ENCODE results near the gene FOCAD.
"Not testable (repeated sequence)": the region's sequence is repeated elsewhere in the genome, so short reads cannot be mapped to it uniquely, and the experiment has no call there.

The FOCAD gene

DNA sequence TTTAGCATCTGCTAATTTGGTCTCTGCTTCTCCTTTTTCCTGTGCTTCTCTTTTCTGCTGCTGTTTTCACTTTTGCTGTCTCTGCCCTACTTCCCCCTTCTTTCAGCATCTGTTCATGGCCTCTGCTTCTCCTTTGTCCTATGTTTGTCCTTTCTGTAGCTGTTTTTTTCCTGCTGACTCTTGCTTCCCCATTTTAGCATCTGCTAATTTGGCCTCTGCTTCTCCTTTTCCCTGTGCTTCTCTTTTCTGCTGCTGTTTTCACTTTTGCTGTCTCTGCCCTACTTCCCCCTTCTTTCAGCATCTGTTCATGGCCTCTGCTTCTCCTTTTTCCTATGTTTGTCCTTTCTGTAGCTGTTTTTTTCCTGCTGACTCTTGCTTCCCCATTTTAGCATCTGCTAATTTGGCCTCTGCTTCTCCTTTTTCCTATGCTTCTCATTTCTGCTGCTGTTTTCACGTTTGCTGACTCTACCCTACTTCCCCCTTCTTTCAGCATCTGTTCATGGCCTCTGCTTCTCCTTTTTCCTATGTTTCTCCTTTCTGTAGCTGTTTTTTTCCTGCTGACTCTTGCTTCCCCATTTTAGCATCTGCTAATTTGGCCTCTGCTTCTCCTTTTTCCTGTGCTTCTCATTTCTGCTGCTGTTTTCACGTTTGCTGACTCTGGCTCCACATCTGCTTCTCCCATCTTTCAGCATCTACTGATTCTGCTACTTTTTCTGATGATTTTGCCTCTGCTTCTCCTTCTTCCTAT, 290.3 kb downstream of the FOCAD start:
- DNase-seq (ENCODE audit: low read depth), result not testable (repeated sequence)

- DNase-seq (ENCODE audit: low read depth), result no peak
Observed at GRCh38 chr9:20978249-20978648, 294.2 kb downstream of the FOCAD start.

GRCh38 chr9:20980832-20981455, 296.9 kb downstream of the FOCAD start:
- no peak for DNase-seq (ENCODE audit: low read depth)

DNA sequence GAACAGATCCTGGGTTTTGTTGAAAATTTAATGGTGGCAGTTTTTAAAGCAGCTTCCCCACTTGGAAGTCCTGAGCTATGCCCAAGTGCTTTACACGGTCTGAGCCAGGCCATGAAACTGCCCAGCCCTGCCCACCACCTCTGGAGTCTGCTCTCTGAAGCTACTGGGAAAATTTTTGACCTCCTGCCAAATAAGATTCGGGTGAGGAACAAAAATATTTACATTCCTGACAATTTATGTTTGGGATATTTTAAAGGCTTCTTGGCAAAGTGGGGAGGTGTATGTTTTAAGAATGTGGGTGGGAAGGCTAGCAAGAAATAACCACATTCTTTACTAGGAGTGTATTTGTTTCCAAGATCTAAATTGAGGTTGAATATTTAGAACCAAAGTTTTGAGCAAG, 297.4 kb downstream of the FOCAD start:
- DNase-seq (ENCODE audit: low read depth), result no peak

- DNase-seq (ENCODE audit: low read depth), result no peak
Observed at GRCh38 chr9:20984506-20984905, 300.4 kb downstream of the FOCAD start.

DNA sequence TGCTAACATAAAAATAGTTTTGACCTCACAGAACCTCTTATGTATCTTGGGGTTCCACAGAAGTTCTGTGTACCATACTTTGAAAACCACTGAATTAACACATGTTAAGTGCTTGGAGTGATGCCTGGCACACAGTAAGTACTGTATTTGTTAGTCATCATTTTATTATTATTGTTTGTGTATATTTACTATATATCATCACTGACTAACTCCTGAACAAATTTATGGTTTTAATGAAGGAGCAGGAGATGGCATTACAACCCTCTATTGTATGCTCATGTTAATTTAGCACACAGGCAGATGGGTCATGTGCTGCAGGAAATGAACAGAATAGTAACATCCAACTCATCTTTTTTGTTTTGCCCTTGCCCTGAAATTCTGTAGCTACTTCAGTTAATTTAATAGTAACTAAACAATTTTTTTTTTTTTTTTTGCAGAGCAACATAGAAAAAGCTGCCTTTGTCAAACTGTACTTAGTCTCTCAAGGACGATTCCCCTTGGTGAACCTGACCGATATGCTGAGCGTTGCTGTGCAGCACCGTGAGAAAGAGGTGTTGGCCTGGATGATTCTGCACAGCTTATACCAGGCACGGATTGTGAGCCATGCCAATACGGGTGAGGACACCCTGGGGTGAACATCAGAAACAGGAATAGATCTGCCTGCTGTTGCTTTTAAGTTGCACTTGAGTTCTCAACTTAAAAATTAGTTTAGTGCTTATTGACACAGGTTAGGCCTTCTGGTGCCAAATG, 302.0 kb downstream of the FOCAD start:
- no peak for DNase-seq (ENCODE audit: low read depth)

DNA sequence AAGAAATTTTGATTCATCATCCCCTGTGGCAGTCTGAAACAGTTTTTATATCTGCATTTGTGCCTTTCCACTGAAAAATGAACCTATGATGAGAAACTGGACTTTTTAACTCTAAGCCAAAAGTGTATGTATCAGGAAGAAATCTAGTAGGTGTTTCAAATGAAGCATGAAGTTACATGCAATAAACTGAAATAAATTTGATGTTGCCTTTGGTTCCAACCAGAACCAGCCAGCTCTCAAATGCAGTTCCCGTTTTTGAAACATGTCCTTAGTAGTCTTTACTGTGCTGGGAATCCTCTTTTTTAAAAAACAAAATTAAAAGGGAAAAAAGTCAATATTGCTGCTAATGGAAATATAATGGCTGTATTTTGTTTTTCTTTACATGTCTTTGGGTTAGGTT, 303.5 kb downstream of the FOCAD start:
- no peak for DNase-seq (ENCODE audit: low read depth)

DNA sequence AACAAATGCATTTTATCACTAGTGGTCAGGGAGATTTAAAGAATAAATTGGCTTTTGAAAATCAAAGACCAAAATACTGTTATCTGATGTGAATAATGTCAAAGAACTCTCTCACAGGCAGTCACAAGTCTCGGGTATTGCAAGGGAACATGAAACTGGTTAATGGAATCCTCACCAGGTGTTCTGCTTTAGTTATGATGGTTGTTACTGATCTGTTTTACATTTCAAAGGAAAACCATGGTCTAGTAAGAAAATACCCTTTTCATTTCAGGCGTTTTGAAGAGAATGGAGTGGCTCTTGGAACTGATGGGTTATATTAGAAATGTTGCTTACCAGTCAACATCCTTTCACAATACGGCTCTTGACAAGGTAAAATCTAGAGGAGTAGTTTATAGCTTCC, 304.0 kb downstream of the FOCAD start:
- DNase-seq (ENCODE audit: low read depth), result no peak

GRCh38 chr9:20988671-20989315, 304.7 kb downstream of the FOCAD start:
- no peak for DNase-seq (ENCODE audit: low read depth)

DNA sequence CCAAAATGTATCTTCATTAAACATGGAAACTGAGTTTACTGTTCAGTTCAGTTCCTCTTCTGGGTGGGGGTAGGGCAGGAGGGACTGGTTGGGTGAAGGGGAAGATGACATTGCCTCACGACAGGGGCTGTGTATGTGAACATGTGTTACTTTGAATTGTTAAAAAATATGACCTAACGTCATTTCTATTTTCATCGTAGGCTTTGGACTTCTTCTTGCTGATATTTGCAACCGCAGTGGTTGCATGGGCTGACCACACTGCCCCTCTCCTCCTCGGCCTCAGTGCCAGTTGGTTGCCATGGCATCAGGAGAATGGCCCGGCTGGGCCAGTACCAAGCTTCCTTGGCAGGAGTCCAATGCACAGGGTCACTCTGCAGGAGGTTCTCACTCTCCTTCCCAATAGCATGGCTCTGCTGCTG, 305.9 kb downstream of the FOCAD start:
- DNase-seq (ENCODE audit: low read depth), result no peak

- DNase-seq (ENCODE audit: low read depth), result no peak
Observed at GRCh38 chr9:20990867-20991266, 306.8 kb downstream of the FOCAD start.

GRCh38 chr9:20994486-20994885, 310.4 kb downstream of the FOCAD start:
- DNase-seq (ENCODE audit: low read depth), result no peak

GRCh38 chr9:20995616-20996015, 311.6 kb downstream of the FOCAD start:
- DNase-seq (ENCODE audit: low read depth), result no peak

DNA sequence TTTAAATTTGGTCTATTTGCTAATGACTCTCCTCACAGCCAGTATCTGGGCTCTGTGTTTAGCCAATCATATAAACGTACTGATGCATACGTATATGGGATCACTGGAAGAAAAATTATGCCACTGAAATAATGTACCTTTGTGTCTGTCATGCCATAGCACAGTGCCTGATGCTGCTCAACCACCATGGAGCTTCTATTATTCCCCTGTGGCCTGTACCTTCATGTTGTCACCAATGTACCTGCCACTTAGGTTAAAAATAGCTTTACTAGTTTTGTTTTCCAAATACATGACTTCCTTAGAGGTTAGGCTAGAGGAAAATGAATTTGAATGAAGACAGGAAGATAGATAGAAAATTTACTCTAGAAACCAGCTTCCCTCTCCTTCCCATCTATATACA, 312.8 kb downstream of the FOCAD start:
- no peak for DNase-seq (ENCODE audit: low read depth)

DNA sequence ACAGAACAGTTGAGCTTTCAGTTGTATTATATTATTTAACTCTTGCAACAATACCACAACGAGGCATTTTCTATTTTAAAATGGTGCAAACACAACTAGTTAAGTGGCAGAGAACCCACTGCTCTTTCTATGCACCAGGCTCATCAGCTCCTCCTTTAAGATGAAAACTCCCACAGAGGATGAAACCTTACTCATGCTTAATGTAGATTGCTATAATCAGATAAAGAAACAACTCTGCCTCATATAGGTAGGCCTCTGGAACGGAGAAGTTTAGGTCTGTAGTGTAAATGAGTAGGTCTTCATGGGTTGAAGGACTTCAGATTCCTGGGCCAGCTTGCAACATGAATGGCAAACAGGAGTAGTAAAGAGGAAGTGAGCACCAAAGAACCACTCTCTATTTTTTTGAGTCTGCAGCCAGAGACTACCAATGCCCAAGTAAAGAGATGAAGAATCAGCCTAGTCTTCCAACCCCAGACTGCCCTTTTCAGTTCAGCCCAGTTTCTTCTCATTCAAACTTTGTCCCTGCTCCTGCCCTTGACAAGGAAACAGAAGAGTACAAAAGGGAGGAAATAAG, 313.5 kb downstream of the FOCAD start:
- no peak for DNase-seq (ENCODE audit: low read depth)

DNA sequence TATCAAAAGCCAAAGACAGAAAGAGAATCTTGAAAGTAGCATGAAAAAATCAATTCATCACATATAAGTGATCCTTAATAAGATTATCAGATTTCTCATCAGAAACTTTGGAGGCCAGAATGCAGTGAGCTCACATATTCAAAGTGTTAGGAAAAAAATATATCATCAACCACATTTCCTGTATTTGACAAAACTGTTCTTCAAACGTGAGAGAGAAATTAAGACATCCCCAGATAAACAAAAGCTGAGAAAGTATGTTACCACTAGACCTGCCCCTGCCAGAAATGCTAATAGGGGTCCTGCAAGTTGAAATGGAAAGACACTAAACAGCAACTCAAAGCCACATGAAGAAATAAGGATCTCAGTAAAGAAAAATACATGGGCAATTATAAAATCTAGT, 317.5 kb downstream of the FOCAD start:
- no peak for DNase-seq (ENCODE audit: low read depth)

DNA sequence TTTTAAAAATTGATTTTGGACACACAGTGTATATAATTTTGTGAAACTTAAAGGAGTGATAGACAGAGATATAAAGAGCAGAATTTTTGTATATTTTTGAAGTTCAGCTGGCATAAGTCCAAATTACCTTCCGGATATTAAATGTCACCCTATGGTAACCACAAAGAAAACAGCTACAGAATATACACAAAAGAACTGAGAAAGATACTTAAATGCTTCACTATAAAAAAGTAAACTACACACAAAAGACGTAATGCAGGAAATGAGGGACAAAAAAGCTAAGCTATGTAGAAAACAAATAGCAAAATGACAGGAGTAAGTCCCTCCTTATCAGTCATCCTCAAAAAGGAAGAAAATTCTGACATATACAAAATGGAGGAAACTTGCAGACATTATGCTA, 318.0 kb downstream of the FOCAD start:
- no peak for DNase-seq (ENCODE audit: low read depth)

DNA sequence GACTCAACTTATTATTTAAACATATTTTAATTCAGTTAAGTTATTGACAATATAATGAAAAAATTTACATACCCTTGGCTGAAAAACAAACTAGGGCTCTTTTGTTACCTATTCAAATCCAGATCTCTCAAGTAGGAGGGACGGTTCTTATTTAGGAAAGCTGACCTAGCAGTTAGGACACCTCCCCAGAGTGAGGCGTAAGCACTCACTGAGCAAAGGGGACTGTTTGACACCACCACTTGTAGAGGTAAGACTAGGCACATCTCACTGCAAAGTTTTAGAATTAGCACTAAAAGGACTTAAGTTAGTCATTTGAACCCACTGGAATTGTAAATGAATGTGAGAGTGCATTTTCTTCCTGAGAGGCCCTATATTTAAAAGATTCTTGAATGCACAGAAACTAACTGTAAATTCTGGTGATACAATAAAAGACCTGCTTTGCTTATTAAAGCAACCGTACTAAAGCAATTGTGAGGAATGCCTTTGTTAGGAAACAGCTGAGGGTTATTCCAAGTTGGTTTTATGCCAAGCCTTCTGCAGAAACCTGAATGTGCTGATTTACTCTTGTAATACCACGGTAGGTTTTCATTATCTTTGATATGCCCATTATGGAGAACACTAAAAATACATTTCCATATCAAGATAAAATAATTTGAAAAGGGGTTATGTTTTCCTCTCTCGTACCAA, 331.2 kb downstream of the FOCAD start:
- no peak for DNase-seq (ENCODE audit: low read depth)

DNA sequence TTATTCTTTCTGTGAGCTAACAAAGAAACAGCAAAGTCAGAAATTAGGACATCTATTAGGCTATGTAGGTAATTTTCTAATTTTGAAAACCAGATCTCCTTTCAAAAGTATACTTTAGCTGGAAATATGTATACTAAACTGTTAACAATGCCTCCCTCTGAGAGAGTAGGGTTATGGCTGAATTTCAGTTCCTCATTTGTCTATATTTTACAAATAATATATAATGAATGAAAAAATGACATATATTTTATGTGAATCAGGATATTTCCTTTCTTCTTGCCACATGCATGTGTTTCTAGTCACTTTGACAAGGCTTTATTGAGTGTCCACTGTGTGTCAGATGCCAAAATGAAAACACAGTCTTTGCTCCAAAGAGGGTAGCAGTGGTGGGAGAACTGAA, 331.9 kb downstream of the FOCAD start:
- DNase-seq (ENCODE audit: low read depth), result no peak

GRCh38 chr9:21016701-21017491, 332.8 kb downstream of the FOCAD start:
- DNase-seq (ENCODE audit: low read depth), result no peak

GRCh38 chr9:21018177-21018576, 334.1 kb downstream of the FOCAD start:
- no peak for DNase-seq (ENCODE audit: low read depth)
